IPS-15b (cell line): ENCODE data around the gene FBLN2.

Source experiments
- H3K27me3 ChIP-seq: one replicate; pipeline ENCODE4 v1.6.1; 2013; ENCODE audit warnings: low read length; ENCODE audit not compliant: control insufficient read depth, insufficient read depth
- H3K36me3 ChIP-seq: one replicate; pipeline ENCODE4 v1.6.1; 2013; ENCODE audit warnings: low read length; ENCODE audit not compliant: control insufficient read depth, insufficient read depth
- H3K4me1 ChIP-seq: one replicate; pipeline ENCODE4 v1.6.1; 2013; ENCODE audit warnings: mild to moderate bottlenecking, low read length; ENCODE audit not compliant: control insufficient read depth, insufficient read depth
- H3K4me3 ChIP-seq: one replicate; pipeline ENCODE4 v1.5.1; 2013; ENCODE audit warnings: low read depth, low read length
- H3K9ac ChIP-seq: one replicate; pipeline ENCODE4 v1.6.1; 2013; ENCODE audit warnings: low read depth, mild to moderate bottlenecking, low read length
- H3K9me3 ChIP-seq: one replicate; pipeline ENCODE4 v1.6.1; 2013; ENCODE audit warnings: mild to moderate bottlenecking, low read length; ENCODE audit not compliant: control insufficient read depth, insufficient read depth

FBLN2 gene

DNA sequence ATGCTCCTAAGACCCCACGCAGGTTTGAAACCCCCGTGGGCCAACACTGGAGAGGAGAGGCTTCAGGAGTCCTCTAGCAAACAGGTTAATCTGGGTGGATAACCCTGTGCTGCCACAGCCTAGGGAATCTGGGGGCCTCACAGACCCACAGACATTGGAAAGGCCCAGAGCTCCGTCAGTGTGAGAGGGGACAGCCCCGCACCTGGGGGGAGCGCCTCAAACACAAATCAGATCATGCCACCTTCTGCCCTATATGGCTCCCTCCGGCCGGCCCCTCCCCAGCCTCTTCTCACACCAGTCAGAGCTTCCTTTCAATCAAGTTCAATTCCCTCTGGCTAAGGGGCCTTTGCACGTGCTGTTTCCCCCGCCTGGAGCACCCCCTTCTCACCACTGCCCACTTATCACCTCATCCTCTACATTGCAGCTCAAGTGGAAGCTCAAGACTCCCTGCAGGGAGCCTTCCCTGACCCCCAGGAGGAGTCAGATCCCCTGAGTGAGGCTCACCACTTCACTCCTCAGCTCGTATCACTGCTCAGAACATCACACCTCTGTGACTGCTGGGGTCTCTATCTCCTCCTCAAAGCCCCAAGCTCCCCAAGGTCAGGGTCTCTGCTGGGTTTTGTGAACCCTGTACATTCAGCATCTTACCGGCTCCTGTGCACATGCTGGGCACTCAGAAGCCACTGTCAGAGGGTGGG lies 24.1 kb downstream of the FBLN2 start:
- no peaks in the 10 kb centered on the region for H3K36me3 ChIP-seq
- H3K4me1 ChIP-seq: peaks cover 10% of the 10 kb centered on the region
- H3K9me3 ChIP-seq: no peaks in the 10 kb centered on the region
- H3K9ac ChIP-seq: no peak overlapping the region
- H3K27me3 ChIP-seq: no peaks in the 10 kb centered on the region
- no peak overlapping the region for H3K4me3 ChIP-seq

DNA sequence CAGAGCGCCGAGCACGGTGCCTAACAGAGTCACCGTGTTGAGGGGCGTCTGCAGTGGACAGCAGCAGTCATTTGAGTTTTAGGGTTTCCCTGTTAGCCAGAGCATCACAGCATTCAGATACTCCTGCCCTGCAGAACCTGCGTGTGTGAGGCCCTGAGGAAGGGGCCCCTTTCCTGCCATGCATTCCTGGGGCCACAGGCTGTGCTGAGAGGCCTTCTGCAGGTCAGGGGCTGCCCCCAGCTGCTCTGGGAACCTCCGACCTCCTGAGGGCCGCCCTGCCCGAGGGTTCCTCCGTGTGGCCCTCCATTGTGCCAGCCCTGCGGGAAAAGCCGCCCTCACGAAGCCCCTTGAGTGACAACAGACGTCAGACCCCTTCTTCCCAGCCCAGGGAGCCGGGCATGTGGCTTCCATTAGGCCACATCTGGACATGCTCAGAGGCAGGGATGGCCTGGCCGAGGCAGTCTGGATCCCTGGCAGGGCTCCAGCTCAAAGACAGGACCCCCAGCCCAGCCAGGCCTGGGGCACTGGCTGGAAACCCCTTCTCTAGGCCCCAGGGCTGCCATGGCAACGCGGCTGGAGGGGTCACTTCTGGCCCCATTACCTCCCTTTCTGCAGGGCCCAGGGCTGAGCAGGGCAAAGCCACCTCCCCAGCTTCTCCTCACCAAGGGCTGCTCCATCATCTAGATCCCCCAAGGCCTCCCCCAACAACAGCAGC lies 25.3 kb downstream of the FBLN2 start:
- H3K36me3 ChIP-seq: no peaks in the 10 kb centered on the region
- H3K4me1 ChIP-seq: peaks cover 10% of the 10 kb centered on the region
- H3K9me3 ChIP-seq: no peaks in the 10 kb centered on the region
- H3K9ac ChIP-seq: no peak overlapping the region
- no peaks in the 10 kb centered on the region for H3K27me3 ChIP-seq
- no peak overlapping the region for H3K4me3 ChIP-seq

DNA sequence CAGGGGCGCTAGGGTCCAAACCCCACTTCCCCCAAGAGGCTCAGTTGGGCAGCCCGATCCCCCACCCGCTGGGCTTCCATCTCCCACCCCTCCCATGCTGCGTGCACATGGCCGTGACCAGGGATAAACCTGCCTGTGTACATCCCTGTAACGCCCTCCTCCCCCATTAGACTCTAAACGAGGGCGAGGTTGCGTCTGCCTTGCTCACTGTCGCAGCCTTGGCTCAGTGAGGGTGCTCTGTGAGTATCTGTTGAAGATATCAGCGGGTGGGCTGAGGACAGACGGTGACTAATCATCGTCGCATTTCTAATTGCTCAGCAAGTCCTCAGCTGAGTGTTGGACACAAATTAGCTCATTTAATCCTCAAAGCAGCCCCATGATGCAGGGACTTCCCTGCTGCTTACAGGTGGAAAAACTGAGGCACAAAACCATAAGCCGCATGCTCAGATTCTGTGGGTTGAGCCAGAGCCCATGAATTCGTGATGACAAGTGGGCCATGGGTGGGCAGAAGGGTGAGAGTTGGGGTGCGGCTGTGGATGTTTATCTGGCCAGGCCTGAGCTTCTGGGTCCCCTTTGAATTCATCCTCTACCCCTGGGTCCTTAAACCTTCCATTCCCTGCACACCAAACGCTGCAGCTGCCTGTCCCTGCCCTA lies 26.0 kb downstream of the FBLN2 start:
- H3K36me3 ChIP-seq: no peaks in the 10 kb centered on the region
- peaks cover 10% of the 10 kb centered on the region for H3K4me1 ChIP-seq
- H3K9ac ChIP-seq: no peak overlapping the region
- H3K27me3 ChIP-seq: no peaks in the 10 kb centered on the region
- no peak overlapping the region for H3K4me3 ChIP-seq
- H3K9me3 ChIP-seq: no peaks in the 10 kb centered on the region

DNA sequence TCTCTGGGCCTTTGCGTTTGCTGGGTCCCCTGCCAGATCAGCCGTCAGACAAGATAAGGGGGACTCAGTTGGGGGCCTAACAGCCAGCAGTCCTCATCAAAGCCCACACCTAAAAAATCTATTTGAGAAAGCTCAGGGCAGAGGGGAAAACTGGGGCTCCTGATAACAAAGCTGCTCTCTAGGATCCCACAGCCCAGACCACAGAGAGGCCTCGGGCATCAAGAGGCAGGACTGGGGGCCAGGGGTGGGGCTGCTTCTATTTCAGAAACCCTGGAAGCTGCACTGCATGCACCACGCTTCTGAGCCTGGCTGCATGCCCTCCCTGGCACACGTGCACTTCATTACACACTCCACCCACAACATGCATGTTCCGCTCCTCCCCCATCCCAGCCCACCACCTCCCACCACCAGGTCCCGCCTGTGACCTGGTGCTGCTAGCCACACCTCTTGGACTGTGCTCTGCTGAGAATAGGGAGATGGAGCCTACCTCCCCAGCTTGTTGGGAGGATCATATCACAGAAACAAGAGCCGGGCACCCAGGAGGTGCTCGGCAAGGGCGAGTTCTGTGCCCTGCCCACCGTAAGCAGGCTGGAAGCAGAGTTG lies 26.6 kb downstream of the FBLN2 start:
- Histone ChIP-seq H3K36me3 (no peaks in the 10 kb centered on the region), H3K9me3 (no peaks in the 10 kb centered on the region), H3K4me3 (no peak overlapping the region), H3K4me1 (peaks cover 10% of the 10 kb centered on the region), H3K27me3 (no peaks in the 10 kb centered on the region), H3K9ac (no peak overlapping the region)

DNA sequence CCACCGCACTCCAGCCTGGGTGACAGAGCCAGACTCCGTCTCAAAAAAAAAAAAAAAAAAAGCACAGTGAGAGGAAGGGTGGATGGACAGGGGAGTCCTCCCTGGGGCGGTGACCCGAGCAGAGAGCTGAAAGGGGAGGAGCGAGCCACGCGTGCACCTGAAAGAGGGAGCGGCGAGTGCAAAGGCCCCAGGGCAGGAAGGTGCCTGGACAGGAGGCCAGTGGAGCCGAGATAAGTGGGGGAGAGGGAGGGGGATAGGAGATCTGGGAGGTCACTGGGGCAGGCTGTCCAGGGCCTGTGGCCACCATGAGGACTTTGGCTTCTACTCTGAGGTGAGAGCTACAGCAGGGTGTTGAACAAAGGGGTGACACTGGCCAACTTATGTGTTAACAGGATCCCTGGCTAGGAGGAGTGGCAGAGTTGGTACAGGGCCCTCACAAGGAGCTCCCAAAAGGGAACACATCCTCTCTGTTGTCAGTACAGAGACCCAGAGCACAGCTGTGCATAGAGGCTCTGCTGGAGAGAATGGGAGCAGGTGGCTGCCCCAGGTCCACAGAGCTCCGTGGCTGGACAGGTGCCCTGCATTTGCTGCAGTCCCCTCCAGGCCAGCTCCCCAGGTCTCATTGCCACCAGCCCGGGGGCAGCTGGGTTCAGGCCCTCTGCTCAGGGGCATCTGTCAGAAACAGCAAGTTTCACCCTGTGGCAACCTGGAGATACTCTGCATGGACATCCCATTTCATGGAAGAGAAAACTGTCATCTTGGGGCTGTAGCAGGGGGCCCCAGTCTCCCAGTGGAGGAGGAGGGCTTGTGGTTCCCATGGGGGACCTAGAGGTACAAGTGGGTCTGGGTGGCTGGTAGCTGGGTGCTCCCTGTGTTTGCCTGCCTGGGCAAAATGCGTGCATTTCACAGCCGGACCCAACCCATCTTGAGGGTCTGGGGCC lies 28.5 kb downstream of the FBLN2 start:
- H3K9ac ChIP-seq: no peak overlapping the region
- H3K36me3 ChIP-seq: no peaks in the 10 kb centered on the region
- no peaks in the 10 kb centered on the region for H3K27me3 ChIP-seq
- H3K4me3 ChIP-seq: no peak overlapping the region
- H3K4me1 ChIP-seq: peaks cover 10% of the 10 kb centered on the region
- no peaks in the 10 kb centered on the region for H3K9me3 ChIP-seq

DNA sequence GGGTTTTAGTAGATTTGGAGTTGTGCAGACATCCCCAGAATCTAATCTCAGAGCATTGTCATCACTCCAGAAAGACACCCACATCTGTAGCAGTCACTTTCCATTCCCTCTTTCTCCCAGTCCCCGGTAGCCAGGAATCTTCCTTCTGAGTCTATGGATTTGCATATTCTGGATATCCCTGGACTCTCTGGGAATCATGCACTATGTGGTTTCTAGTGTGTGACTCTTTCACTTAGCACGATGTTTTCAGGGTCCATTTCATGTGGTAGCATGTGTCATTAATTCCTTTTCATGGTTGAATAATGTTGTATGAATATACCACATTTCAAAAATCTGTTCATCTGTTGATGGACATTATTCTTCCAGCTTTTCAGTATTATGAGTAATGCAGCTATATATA lies 29.3 kb downstream of the FBLN2 start:
- H3K9ac ChIP-seq: no peak overlapping the region

GRCh38 chr3:13579063-13579462 lies 30.1 kb downstream of the FBLN2 start:
- Histone ChIP-seq H3K27me3 (no peaks in the 10 kb centered on the region), H3K9ac (no peak overlapping the region), H3K9me3 (no peaks in the 10 kb centered on the region), H3K4me3 (no peak overlapping the region), H3K36me3 (no peaks in the 10 kb centered on the region), H3K4me1 (peaks cover 10% of the 10 kb centered on the region)

More for the DNA sequence above, 29.3 kb downstream of the FBLN2 start:
- no peak overlapping the region for H3K4me3 ChIP-seq
- H3K36me3 ChIP-seq: no peaks in the 10 kb centered on the region
- H3K4me1 ChIP-seq: peaks cover 10% of the 10 kb centered on the region
- no peaks in the 10 kb centered on the region for H3K27me3 ChIP-seq
- no peaks in the 10 kb centered on the region for H3K9me3 ChIP-seq

- Histone ChIP-seq H3K36me3 (peaks cover 2% of the 10 kb centered on the region), H3K9me3 (no peaks in the 10 kb centered on the region), H3K27me3 (no peaks in the 10 kb centered on the region), H3K4me1 (peaks cover 5% of the 10 kb centered on the region), H3K4me3 (no peak overlapping the region), H3K9ac (no peak overlapping the region)
These were observed 31.5 kb downstream of the FBLN2 start for GRCh38 chr3:13580256-13581023.

DNA sequence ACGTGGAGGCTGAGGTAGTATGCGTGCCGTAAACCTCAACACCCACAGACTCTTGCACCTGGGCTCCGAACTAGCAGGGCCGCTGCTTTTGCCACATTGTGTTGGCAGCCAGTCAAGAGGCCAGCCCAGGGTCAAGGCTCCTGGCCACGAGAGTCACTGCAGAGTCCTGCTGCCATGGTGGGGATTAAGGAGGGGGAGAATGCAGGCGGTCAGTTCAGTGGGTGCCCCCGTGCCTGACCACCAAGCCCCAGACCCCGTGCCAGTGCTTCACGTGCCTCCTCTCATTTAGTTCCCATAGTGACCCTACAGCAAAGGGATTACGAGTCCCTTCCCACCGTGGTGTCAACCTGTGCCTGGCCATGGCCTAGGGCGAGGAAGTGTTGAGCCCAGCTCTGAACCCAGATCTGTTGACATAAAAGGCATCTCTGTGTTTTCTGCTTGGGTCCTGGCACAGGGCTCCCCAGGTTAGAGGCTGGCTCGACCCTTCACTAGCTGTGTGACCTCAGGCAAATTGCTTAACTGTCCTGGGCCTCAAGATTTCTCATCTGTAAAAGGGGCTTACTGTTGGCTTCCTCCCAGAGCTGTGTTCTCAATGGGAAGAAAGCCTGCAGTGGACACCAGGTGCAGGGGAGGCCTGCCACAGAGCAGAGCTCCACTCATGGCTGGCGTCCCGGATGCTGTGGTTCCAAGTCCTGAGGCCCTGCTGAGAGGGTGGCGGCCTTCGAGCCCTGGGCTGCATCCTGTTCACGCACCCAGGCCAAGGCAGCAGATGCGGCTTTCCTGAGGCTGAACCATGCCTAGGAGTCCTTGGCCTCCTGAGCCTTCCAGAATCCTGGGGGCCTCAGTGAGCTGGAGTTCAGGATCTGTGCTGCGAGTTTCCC lies 32.8 kb downstream of the FBLN2 start:
- no peaks in the 10 kb centered on the region for H3K4me1 ChIP-seq
- no peak overlapping the region for H3K4me3 ChIP-seq
- H3K36me3 ChIP-seq: peaks cover 2% of the 10 kb centered on the region
- H3K9ac ChIP-seq: no peak overlapping the region
- H3K9me3 ChIP-seq: no peaks in the 10 kb centered on the region
- H3K27me3 ChIP-seq: no peaks in the 10 kb centered on the region
